HEK293T (cell line): ENCODE measurements around the gene GRAP2.

ENCODE experiments used
- ARNT ChIP-seq: fragments of 450-650 bp; IDR thresholded peaks from 2 replicates; pipeline ENCODE4 v1.6.1; 2017; ENCODE audit warnings: mild to moderate bottlenecking
- CTBP1 ChIP-seq: fragments of 450-650 bp; IDR thresholded peaks from 2 replicates; pipeline ENCODE4 v1.6.1; 2016; ENCODE audit warnings: borderline replicate concordance
- ELF4 ChIP-seq: fragments of 450-650 bp; IDR thresholded peaks from 2 replicates; pipeline ENCODE4 v1.6.1; 2017; ENCODE audit warnings: antibody characterized with exemption
- FOXK2 ChIP-seq: fragments of 450-650 bp; IDR thresholded peaks from 2 replicates; pipeline ENCODE4 v1.6.1; 2016; ENCODE audit warnings: mild to moderate bottlenecking
- FOXM1 ChIP-seq: fragments of 450-650 bp; IDR thresholded peaks from 2 replicates; pipeline ENCODE4 v1.6.1; 2017; ENCODE audit warnings: mild to moderate bottlenecking, borderline replicate concordance
- HDGF ChIP-seq: fragments of 450-650 bp; IDR thresholded peaks from 2 replicates; pipeline ENCODE4 v1.6.1; 2017; ENCODE audit warnings: antibody characterized with exemption, borderline replicate concordance
- L3MBTL2 ChIP-seq: fragments of 450-650 bp; conservative IDR thresholded peaks from 2 replicates; pipeline ENCODE4 v1.6.1; 2016; ENCODE audit warnings: mild to moderate bottlenecking
- NFRKB ChIP-seq: fragments of 450-650 bp; IDR thresholded peaks from 2 replicates; pipeline ENCODE4 v1.6.1; 2016; ENCODE audit warnings: mild to moderate bottlenecking, moderate library complexity
- SP1 ChIP-seq: fragments of 450-650 bp; IDR thresholded peaks from 2 replicates; pipeline ENCODE4 v1.6.1; 2017
- SUZ12 ChIP-seq: fragments of 450-650 bp; IDR thresholded peaks from 2 replicates; pipeline ENCODE4 v1.6.1; 2016; ENCODE audit warnings: mild to moderate bottlenecking
- TARDBP ChIP-seq: fragments of 450-650 bp; IDR thresholded peaks from 2 replicates; pipeline ENCODE4 v1.6.1; 2016
- ZNF384 ChIP-seq: fragments of 450-650 bp; IDR thresholded peaks from 2 replicates; pipeline ENCODE4 v1.6.1; 2016

- TF ChIP-seq ARNT (no peak), ZNF384 (no peak), NFRKB (no peak), ELF4 (no peak), SP1 (no peak), CTBP1 (no peak), SUZ12 (no peak), FOXK2 (no peak), TARDBP (no peak), L3MBTL2 (no peak), FOXM1 (no peak), HDGF (no peak)
These were observed 12.4 kb downstream of the GRAP2 start for GRCh38 chr22:39913321-39913720.
